GM12801 (cell line): ENCODE results near the gene ZNHIT6.

Experiments
- CTCF ChIP-seq: IDR thresholded peaks from one replicate; pipeline ENCODE4 v1.5.1; 2011; ENCODE audit warnings: control low read depth; ENCODE audit not compliant: insufficient read length; ENCODE audit errors: extremely low read depth

ZNHIT6 gene

GRCh38 chr1:85652327-85652726 lies 55.9 kb downstream of the ZNHIT6 start:
- TF ChIP-seq CTCF: no peak

GRCh38 chr1:85650645-85651044 lies 57.6 kb downstream of the ZNHIT6 start:
- TF ChIP-seq CTCF: no peak

DNA sequence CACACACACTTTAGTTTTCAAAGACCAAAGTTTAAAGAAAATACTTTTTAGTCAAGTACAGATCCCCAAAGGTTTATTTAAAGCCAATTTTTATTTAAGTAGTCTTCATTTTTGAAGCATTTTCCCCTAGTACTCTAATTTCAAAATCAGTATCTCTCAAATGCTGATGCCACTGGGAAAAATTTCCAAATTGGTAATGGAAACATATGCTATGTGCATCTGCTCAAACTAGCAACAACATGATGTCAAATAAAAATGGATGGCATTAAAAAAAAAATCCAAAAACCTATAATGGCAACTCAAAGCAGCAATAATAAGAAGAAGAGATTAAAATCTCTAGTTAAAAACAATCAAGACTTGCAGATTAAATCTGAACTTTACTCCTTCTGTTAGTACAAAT lies 58.6 kb downstream of the ZNHIT6 start:
- no peak for TF ChIP-seq CTCF

GRCh38 chr1:85638412-85638811 lies 69.8 kb downstream of the ZNHIT6 start:
- TF ChIP-seq CTCF: no peak

GRCh38 chr1:85630493-85630892 lies 77.7 kb downstream of the ZNHIT6 start:
- no peak for TF ChIP-seq CTCF

DNA sequence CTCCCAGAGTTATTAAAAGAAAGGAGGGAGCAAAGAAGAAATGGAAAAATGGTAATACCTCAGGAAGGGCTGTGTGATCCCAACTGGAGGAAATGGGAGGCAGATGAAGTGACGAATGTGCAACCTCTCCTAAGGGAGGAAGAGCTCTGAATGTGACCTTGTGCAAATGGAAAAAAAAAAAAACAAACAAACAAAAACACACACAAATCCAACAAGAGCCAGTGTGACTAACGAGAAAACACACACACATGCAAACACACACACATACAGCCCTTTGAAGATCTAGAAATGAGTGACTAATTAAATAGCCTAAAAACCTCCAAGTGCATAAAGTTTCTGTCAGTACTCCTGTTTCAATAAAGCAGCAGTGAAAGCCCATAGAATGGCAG lies 78.7 kb downstream of the ZNHIT6 start:
- no peak for TF ChIP-seq CTCF

DNA sequence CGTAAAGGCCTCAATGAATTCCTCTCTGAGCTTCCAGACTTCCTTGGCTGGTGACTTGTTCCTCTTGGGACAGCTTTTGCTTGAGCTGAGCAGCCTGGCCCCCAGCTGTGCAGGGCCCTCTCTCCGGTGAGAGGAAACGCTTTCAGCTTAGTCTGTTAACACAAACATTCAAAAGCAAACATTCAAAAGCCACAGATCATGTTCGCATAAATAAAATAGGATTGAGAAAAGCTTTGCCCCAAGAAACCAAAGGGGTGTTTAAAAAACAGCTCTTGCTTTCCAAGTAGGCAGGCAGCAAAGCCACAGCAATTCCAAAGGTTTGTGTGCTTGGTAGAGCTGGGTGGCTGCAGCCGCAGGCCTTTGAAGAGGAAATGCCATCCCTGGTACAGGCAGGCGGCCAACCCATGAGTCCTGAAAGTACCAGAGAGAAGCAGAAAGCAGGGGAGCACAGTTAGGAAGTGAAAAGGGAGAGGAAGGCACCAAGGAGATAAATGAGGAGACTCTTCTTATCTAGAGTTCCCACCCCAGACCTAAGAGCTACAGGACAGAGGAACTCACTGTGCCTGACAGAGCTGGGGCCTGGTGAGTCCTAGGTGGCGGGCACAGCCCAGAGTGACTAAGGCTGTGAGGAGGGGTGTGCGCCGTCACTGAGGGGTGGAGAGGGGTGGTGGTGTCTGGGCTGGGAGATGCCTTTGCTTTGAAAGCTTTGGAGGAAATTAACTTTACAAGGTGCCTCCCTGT lies 79.3 kb downstream of the ZNHIT6 start:
- TF ChIP-seq CTCF: no peak
